HepG2 (cell line): Measurements from ENCODE around the gene GRIK4. TPM values are rescaled to one million over a fixed set of nuclear protein-coding genes. Genes with fewer than 3 reads are reported as not detected.

Experiments
- ATAC-seq: fragments of 200-7000 bp; cut with Tn5 transposase; 3 replicates; pipeline ENCODE4 v1.9.1; 2020; ENCODE audit warnings: mild to moderate bottlenecking, moderate library complexity
- BruUV-seq: library from RNA; stranded (reverse); fragments of 400-500 nt; replicated peaks from 2 replicates; lab custom pipeline; 2021; lab: Mats Ljungman, UMichigan
- CTCF ChIA-PET: fragments of 300-600 bp; formaldehyde crosslinking; extraction: SDS; loops from one replicate; lab custom pipeline; 2021; ENCODE audit warnings: low total read pairs, inconsistent platforms, low intra/inter-chr PET ratio; lab: Yijun Ruan, JAX
- POLR2A ChIA-PET: fragments of 350-600 bp; sonication (Branson Sonifier 250); formaldehyde crosslinking; loops from one replicate; lab custom pipeline; 2020; ENCODE audit warnings: antibody characterized with exemption, inconsistent platforms; lab: Yijun Ruan, JAX
- DNase-seq: peaks from one replicate; pipeline ENCODE4 v3.0.0-alpha.2; 2015; ENCODE audit warnings: low spot score
- FAIRE-seq: peaks from 3 replicates; lab custom pipeline; 2011; peaks lifted over from hg19 to GRCh38; lab: Jason Lieb, UNC
- H2AFZ ChIP-seq: one replicate; pipeline ENCODE4 v1.6.1; 2011; ENCODE audit warnings: low read length, inconsistent platforms
- H3K27ac ChIP-seq: fragments of 300-600 bp; 3 replicates; pipeline ENCODE4 v1.8.0; 2011; ENCODE audit warnings: mixed run types, mild to moderate bottlenecking, mixed read lengths, low read length, inconsistent platforms; ENCODE audit not compliant: insufficient read depth; ENCODE audit errors: extremely low read length
- H3K27me3 ChIP-seq, 2 experiments: fragments of 200-600 bp in 1 of 2; 2 replicates in 1 of 2; 3 replicates in 1 of 2; pipeline versions ENCODE4 v1.6.0 to v1.8.0; 2011; ENCODE audit warnings: low read length in 2 of 2, mild to moderate bottlenecking in 2 of 2, moderate library complexity in 2 of 2, inconsistent platforms in 1 of 2; ENCODE audit not compliant: insufficient read depth in 2 of 2, control insufficient read depth in 1 of 2
- H3K36me3 ChIP-seq, 2 experiments: fragments of 200-600 bp in 1 of 2; replicated peaks in 1 of 2; 2 replicates in 1 of 2; 3 replicates in 1 of 2; pipeline versions ENCODE4 v1.5.1 to v1.8.0; 2011; ENCODE audit warnings: low read length in 2 of 2, inconsistent platforms in 1 of 2; ENCODE audit not compliant: insufficient read depth in 2 of 2, control insufficient read depth in 1 of 2
- H3K4me1 ChIP-seq: 2 replicates; pipeline ENCODE4 v1.5.1; 2012; ENCODE audit warnings: low read length, inconsistent platforms; ENCODE audit not compliant: insufficient read depth
- H3K4me2 ChIP-seq: 2 replicates; pipeline ENCODE4 v1.6.0; 2011; ENCODE audit warnings: low read depth, low read length, inconsistent platforms
- H3K4me3 ChIP-seq, 3 experiments: fragments of 200-600 bp in 1 of 3; sonication (generic), shearing (Covaris generic) in 1 of 3; replicated peaks in 1 of 3; 2 replicates each; pipeline ENCODE4 v1.5.1; 2011 to 2016; ENCODE audit warnings: low read length in 3 of 3, inconsistent platforms in 2 of 3, low read depth in 2 of 3, mild to moderate bottlenecking in 2 of 3, control low read depth in 1 of 3, mixed read lengths in 1 of 3; ENCODE audit not compliant: insufficient read depth in 1 of 3
- H3K79me2 ChIP-seq: one replicate; pipeline ENCODE4 v1.6.1; 2011; ENCODE audit warnings: low read length, inconsistent platforms; ENCODE audit not compliant: insufficient read depth
- H3K9ac ChIP-seq: 2 replicates; pipeline ENCODE4 v1.6.0; 2011; ENCODE audit warnings: mild to moderate bottlenecking, low read depth, low read length, inconsistent platforms; ENCODE audit not compliant: insufficient read depth
- H3K9me3 ChIP-seq: 2 replicates; pipeline ENCODE4 v1.5.1; 2012; ENCODE audit warnings: mild to moderate bottlenecking, low read length
- H4K20me1 ChIP-seq: 2 replicates; pipeline ENCODE4 v1.6.0; 2011; ENCODE audit warnings: inconsistent platforms, mild to moderate bottlenecking, low read length, moderate library complexity; ENCODE audit not compliant: insufficient read depth
- FOXA1 ChIP-seq, 2 experiments: fragments of 450-650 bp in 1 of 2; sonication (generic) in 1 of 2; formaldehyde crosslinking in 1 of 2; IDR thresholded peaks; 2 replicates each; pipeline versions ENCODE4 v1.4.0 to v1.6.1; 2016 to 2020; ENCODE audit warnings: missing genetic modification reagents in 1 of 2
- FOXO1 ChIP-seq: sonication (generic); formaldehyde crosslinking; IDR thresholded peaks from 2 replicates; pipeline ENCODE4 v1.4.0; 2020; ENCODE audit warnings: missing genetic modification reagents
- GABPA ChIP-seq, 2 experiments: IDR thresholded peaks; 2 replicates each; pipeline ENCODE4 v1.6.1; 2011 to 2016; ENCODE audit warnings: low read depth in 2 of 2, low read length in 1 of 2, missing biosample characterization in 1 of 2, missing genetic modification characterization in 1 of 2
- RXRB ChIP-seq: IDR thresholded peaks from 2 replicates; pipeline ENCODE4 v1.6.1; 2016; ENCODE audit warnings: borderline replicate concordance, missing genetic modification reagents, missing compliant biosample characterization
- TBX2 ChIP-seq: sonication (generic); formaldehyde crosslinking; IDR thresholded peaks from 2 replicates; pipeline ENCODE4 v1.5.0; 2020; ENCODE audit warnings: missing genetic modification reagents, mild to moderate bottlenecking, borderline replicate concordance
- ZNF10 ChIP-seq: sonication (generic); formaldehyde crosslinking; IDR thresholded peaks from 2 replicates; pipeline ENCODE4 v1.4.0; 2020; ENCODE audit warnings: mild to moderate bottlenecking, low read depth, missing genetic modification reagents, borderline replicate concordance
- WGBS: methylation state at CpG from one replicate; pipeline ENCODE4 v1.1.6; 2017; ENCODE audit warnings: low lambda C conversion rate; 5-methylcytosine and 5-hydroxymethylcytosine counted together
- in situ Hi-C: cut with HindIII; loops from 2 replicates; pipeline ENCODE4 v1.10.0; 2017; ENCODE audit warnings: low pct_unique_long_range_greater_than_20kb; ENCODE audit not compliant: extremely low pct_ligation_motif_present
- intact Hi-C: fragments of 100-400 bp; cut with micrococcal nuclease; formaldehyde crosslinking; loops from one replicate; pipeline ENCODE4 v1.10.0; 2022; ENCODE audit not compliant: unreplicated experiment
- polyA plus RNA-seq, 8 experiments: library from polyadenylated mRNA; depleted of rRNA in 3 of 8; stranded (reverse) in 7 of 8; unstranded in 1 of 8; fragments of >200 nt; fragmentation: Illumina TruSeq in 4 of 8; extraction: Trizol in 4 of 8; gene quantifications; 2 replicates each; pipeline versions ENCODE4 v1.2.1 to v1.2.3, GENCODE V29; 2011 to 2016; ENCODE audit warnings: low read depth in 4 of 8, missing spikeins in 1 of 8, mixed read lengths in 1 of 8; ENCODE audit not compliant: insufficient read depth in 1 of 8
- total RNA-seq, 5 experiments: library from RNA; depleted of rRNA; stranded (reverse); fragments of >200 nt; fragmentation: Illumina TruSeq; extraction: Trizol; gene quantifications; 2 replicates each; pipeline ENCODE4 v1.2.3, GENCODE V29; 2016; ENCODE audit warnings: low read depth in 1 of 5
- TF ChIP-seq, protein P1 (sequence below): sonication (generic); formaldehyde crosslinking; IDR thresholded peaks from 2 replicates; pipeline ENCODE4 v1.4.0; 2020; ENCODE audit warnings: missing genetic modification reagents, borderline replicate concordance
- TF ChIP-seq, protein P2 (sequence below): IDR thresholded peaks from 2 replicates; pipeline ENCODE4 v1.6.1; 2016; ENCODE audit warnings: missing compliant biosample characterization, missing genetic modification reagents, borderline replicate concordance
- TF ChIP-seq, protein P3 (sequence below), 2 experiments: sonication (generic) in 1 of 2; formaldehyde crosslinking in 1 of 2; IDR thresholded peaks; 2 replicates each; pipeline versions ENCODE4 v1.5.1 to v1.6.1; 2011 to 2020; ENCODE audit warnings: borderline replicate concordance in 1 of 2, low read depth in 1 of 2, low read length in 1 of 2, mild to moderate bottlenecking in 1 of 2, missing genetic modification reagents in 1 of 2, moderate library complexity in 1 of 2
- TF ChIP-seq, protein P4 (sequence below): sonication (generic); formaldehyde crosslinking; IDR thresholded peaks from 2 replicates; pipeline ENCODE4 v1.5.0; 2020; ENCODE audit warnings: missing genetic modification reagents

Gene GRIK4
- total and polyA plus RNA-seq, 2 of the 13 experiments (the other 11 are each of a cell fraction or from before 2014, with no cell fraction given): 0.04 to 0.07 TPM

DNA sequence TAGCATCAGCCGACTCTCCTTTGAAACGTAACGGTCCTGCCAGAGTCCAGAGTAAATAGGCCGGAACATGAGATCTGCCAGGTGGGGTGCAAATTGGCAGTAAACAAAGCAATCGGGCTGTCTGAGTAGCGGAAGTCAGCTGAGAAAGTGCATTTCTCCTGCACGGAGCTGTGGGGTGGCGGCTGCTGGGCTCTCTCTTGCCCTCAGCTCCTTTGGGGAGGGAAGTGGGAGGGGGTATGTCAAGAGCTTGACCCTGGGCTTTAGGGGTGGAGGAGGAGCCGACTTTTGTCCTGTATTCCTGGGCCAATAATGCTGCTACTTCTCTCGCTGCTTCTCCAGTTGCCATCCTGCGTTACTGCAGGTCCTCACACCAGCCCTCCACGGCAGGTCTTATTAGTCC lies 11.6 kb downstream of the GRIK4 start:
- CTCF ChIA-PET: no interaction called here
- peaks cover 3 to 43% of the 10 kb centered on the region in 2 experiments; a peak in 4 of 5 replicates for H3K27me3 ChIP-seq
- 0% methylated on average over 11 of the region's 12 CpGs for WGBS

DNA sequence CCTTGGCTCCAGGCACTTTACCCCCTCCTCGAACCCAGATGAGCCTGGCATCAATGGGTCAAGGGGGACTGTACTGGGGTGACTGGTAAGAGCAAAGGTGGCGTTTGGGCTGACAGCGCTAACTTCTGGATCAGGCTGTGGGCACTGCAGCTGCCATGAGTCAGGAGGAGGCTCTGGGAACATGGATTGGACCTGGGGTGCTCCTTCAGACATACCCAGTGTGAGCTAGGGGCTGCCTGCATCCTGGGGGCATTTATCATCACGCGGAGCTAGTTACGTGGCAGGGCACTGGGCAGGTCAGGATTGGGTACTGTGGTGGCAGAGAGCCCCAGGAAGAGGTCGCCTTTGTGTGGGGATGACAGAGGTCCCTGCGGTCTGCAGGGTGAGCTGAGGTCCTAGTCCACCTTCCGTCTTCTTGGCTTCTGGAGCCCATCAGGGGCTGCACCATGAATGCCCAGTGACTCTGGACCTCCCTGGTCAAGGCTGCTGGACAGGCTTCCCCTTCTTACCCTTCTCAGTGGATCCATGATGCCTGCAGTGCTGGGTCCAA lies 13.1 kb downstream of the GRIK4 start:
- ATAC-seq: no peak
- TF ChIP-seq, protein P1, sequence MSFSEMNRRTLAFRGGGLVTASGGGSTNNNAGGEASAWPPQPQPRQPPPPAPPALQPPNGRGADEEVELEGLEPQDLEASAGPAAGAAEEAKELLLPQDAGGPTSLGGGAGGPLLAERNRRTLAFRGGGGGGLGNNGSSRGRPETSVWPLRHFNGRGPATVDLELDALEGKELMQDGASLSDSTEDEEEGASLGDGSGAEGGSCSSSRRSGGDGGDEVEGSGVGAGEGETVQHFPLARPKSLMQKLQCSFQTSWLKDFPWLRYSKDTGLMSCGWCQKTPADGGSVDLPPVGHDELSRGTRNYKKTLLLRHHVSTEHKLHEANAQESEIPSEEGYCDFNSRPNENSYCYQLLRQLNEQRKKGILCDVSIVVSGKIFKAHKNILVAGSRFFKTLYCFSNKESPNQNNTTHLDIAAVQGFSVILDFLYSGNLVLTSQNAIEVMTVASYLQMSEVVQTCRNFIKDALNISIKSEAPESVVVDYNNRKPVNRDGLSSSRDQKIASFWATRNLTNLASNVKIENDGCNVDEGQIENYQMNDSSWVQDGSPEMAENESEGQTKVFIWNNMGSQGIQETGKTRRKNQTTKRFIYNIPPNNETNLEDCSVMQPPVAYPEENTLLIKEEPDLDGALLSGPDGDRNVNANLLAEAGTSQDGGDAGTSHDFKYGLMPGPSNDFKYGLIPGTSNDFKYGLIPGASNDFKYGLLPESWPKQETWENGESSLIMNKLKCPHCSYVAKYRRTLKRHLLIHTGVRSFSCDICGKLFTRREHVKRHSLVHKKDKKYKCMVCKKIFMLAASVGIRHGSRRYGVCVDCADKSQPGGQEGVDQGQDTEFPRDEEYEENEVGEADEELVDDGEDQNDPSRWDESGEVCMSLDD: no peak
- TF ChIP-seq FOXO1 (no peak), ZNF10 (CRISPR knock-in tag) (no peak)
- TF ChIP-seq, protein P2, sequence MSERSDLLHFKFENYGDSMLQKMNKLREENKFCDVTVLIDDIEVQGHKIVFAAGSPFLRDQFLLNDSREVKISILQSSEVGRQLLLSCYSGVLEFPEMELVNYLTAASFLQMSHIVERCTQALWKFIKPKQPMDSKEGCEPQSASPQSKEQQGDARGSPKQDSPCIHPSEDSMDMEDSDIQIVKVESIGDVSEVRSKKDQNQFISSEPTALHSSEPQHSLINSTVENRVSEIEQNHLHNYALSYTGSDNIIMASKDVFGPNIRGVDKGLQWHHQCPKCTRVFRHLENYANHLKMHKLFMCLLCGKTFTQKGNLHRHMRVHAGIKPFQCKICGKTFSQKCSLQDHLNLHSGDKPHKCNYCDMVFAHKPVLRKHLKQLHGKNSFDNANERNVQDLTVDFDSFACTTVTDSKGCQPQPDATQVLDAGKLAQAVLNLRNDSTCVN (CRISPR knock-in tag): no peak
- TF ChIP-seq, protein P3, sequence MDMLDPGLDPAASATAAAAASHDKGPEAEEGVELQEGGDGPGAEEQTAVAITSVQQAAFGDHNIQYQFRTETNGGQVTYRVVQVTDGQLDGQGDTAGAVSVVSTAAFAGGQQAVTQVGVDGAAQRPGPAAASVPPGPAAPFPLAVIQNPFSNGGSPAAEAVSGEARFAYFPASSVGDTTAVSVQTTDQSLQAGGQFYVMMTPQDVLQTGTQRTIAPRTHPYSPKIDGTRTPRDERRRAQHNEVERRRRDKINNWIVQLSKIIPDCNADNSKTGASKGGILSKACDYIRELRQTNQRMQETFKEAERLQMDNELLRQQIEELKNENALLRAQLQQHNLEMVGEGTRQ (IDR thresholded peaks at IDR 0.05; ENCODE audit: low read depth, low read length): no peak
- TF ChIP-seq, protein P3 (CRISPR knock-in tag; IDR thresholded peaks at IDR 0.05; ENCODE audit: borderline replicate concordance): no peak
- TF ChIP-seq, protein P4, sequence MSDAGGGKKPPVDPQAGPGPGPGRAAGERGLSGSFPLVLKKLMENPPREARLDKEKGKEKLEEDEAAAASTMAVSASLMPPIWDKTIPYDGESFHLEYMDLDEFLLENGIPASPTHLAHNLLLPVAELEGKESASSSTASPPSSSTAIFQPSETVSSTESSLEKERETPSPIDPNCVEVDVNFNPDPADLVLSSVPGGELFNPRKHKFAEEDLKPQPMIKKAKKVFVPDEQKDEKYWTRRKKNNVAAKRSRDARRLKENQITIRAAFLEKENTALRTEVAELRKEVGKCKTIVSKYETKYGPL (CRISPR knock-in tag): no peak

More for the DNA sequence above, 11.6 kb downstream of the GRIK4 start:
- peak overlapping the region in 1 of 3 experiments; percentile 29; a peak in 1 of 6 replicates for H3K4me3 ChIP-seq
- H3K4me2 ChIP-seq: peak overlapping the region; percentile 47
- H3K9me3 ChIP-seq: no peaks in the 10 kb centered on the region
- no peak for FAIRE-seq
- peaks cover 17% of the 10 kb centered on the region for H3K4me1 ChIP-seq
- H3K9ac ChIP-seq: no peak overlapping the region
- H3K36me3 ChIP-seq: no peaks in the 10 kb centered on the region
- peak; percentile 25 for ATAC-seq
- no TSS peak for BruUV-seq
- in situ Hi-C loops: no loop called here
- DNase-seq: no peak
- TF ChIP-seq GABPA (IDR thresholded peaks at IDR 0.05; ENCODE audit: low read depth, low read length) (no peak), GABPA (CRISPR knock-in tag; IDR thresholded peaks at IDR 0.05; ENCODE audit: low read depth) (0 out of 2 replicates have a peak, but pooled peaks have one; percentile 14), RXRB (CRISPR knock-in tag) (no peak), FOXA1 (IDR thresholded peaks at IDR 0.05) (no peak), FOXA1 (CRISPR knock-in tag; IDR thresholded peaks at IDR 0.05) (0 out of 2 replicates have a peak, but pooled peaks have one; percentile 19), TBX2 (CRISPR knock-in tag) (peak; percentile 20; the same call in 1 of the 2 replicates)
- TF ChIP-seq, all 625 proteins: peak for 3
- Histone ChIP-seq H2AFZ (no peak overlapping the region), H4K20me1 (no peaks in the 10 kb centered on the region), H3K79me2 (no peaks in the 10 kb centered on the region), H3K27ac (no peak overlapping the region)
- POLR2A ChIA-PET: interaction anchor here (1.2 kb wide), 1 partner anchor 17 kb away, joined by 4 read pairs; no protein-coding TSS in a partner anchor
- intact Hi-C loops: no loop called here

More for the DNA sequence above, 13.1 kb downstream of the GRIK4 start:
- no peaks in the 10 kb centered on the region for H3K9me3 ChIP-seq
- no peak overlapping the region for H3K27ac ChIP-seq
- FAIRE-seq (no peak), DNase-seq (no peak)
- POLR2A ChIA-PET: no interaction called here
- CTCF ChIA-PET: no interaction called here
- peaks cover 3 to 42% of the 10 kb centered on the region in 2 experiments; a peak in 4 of 5 replicates for H3K27me3 ChIP-seq
- no peak overlapping the region for H2AFZ ChIP-seq
- H4K20me1 ChIP-seq: no peaks in the 10 kb centered on the region
- in situ Hi-C loops: no loop called here
- H3K4me3 ChIP-seq: no peak overlapping the region
- peaks cover 17% of the 10 kb centered on the region for H3K4me1 ChIP-seq
- no peak overlapping the region for H3K9ac ChIP-seq
- BruUV-seq: no TSS peak
- intact Hi-C loops: no loop called here
- H3K4me2 ChIP-seq: no peak overlapping the region
- 67% methylated on average over 4 of the region's 9 CpGs for WGBS
- no peaks in the 10 kb centered on the region for H3K79me2 ChIP-seq
- H3K36me3 ChIP-seq: no peaks in the 10 kb centered on the region
